ENCODE measurements around the gene FAM240A.

Gene FAM240A

GRCh38 chr3:46628901-46629369 is 16.6 kb downstream of the FAM240A start:
- peak in 8 of 14 donors; percentile 11 to 53 (median 24) for DNase-seq

- peak in 11 of 14 donors; percentile 21 to 72 (median 52) for DNase-seq
Measured at GRCh38 chr3:46629551-46630517, 17.5 kb downstream of the FAM240A start.

DNA sequence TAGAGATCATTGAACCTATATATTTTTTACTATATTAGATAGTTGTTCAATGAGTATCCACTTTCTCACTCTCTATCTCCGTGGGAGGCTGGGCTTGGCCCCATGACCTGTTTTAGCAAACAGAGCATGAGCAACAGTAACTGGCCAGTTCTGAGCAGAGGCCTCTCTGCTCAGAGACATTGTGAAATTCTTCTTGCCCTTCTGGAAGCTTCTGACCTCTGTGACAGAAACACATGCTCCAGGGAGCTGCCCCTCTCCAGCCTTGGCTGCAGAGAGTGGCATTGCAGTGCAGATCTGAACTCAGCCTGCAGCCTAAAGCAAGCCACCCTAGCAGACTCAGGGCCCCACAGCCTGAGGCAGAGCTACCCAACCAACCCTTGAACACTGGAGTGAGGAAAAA is 20.5 kb downstream of the FAM240A start:
- no peak for DNase-seq

GRCh38 chr3:46634856-46635255 is 22.5 kb downstream of the FAM240A start:
- DNase-seq: no peak

DNA sequence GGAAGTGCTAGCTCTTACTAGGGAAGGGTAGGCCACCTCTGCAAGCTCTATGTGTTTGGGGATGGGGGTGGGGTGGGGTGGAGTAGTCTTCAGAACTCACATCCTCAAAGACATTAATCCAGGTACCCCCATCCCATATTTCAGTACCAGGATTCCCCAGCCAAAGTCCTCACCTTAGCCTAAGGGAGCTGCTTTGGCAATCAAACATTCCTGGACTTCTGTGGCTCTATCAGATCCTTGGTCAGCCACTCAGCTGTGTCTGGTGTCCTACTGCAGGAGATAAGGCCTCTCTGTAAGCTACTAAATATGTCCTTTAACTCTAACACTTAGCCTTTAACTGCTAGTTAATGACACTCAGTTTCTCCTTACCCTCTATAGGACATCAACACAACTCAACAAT is 26.9 kb downstream of the FAM240A start:
- no peak for DNase-seq

DNA sequence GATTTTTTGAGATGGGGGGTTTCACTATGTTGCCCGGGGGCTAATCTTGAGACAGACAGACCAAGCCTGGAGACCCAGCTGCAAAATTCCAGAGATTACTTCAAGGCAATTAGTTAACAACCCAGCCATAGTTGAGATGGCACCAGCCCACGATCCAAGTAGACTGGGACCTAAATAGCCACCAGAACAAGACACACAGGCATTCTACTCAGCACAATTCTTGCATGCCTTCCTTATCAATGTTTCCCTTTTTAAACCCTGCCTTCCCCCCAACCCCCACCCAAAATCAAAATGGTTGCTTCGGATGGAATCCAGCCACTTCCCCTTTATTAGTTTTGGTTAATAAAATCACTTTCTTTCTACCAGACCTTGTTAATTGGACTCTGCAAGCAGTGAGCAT is 28.6 kb downstream of the FAM240A start:
- no peak for DNase-seq

DNA sequence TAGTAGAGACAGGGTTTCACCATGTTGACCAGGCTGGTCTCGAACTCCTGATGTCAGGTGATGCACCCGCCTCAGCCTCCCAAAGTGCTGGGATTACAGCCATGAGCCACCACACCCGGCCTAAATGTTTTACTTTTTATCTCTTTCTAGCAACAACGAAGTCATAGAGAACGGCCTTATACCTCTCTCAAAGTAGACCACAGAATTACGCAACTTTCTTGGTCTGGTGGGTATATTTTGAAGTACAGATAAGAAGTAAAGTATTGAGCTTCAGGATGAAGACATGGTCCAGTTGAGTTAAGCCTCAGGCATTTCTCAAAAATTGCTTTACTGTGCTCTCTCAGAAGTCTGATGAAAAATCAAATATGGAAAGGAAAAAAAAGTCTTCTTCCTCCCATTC is 30.6 kb downstream of the FAM240A start:
- DNase-seq: no peak

DNA sequence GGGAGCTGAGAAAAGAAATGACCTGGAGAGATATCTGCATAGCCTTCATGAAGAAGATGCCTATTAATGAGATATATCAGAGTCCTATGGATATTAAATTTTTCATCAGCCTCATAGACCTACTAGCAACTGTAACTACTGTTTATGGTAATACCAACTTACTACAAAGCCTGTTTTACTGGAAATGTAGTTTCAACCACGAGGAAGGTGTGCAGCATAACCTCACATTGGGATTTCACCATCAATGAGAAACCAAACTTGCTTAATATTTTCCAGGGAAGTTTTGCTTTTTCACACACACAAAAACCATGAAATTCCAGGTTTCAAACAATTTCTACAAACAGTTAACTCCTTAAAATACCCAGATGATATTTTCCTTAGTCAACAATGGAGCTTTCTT is 31.4 kb downstream of the FAM240A start:
- no peak for DNase-seq

- DNase-seq: no peak
Measured at GRCh38 chr3:46646700-46647099, 34.4 kb downstream of the FAM240A start.

DNA sequence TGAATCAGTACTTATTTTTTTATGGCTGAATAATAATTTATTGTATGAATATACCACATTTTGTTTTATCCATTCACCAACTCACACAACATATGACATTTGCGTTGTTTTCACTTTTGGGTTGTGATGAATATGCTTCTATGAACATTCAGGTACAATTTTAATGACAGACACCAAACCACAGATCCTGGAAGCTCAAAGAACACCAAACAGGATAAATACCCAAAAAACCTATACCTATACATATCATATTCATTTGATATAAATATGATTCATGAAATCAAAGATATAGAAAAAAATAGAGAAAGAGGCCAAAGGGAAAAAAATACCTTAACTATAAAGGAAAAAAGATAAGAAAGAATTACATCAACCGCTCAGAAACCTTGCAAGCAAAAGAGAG is 35.8 kb downstream of the FAM240A start:
- no peak for DNase-seq

DNA sequence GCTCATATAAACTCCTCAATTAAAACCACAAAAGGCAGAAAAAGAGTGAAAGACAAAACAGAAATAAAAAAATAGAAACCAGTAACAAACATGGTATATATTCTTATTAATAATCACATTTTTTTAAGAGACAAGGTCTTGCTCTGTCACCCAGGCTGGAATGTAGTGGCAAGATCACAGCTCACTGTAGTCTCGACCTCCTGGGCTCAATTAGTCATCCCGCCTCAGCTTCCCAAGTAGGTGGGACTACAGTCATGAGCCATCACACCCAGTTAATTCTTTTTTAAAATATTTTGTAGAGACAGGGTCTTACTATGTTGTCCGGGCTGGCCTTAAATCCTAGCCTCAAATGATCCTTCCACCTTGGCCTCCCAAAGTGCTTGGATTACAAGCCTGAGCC is 37.1 kb downstream of the FAM240A start:
- no peak for DNase-seq

GRCh38 chr3:46651084-46651483 is 38.8 kb downstream of the FAM240A start:
- no peak for DNase-seq

DNA sequence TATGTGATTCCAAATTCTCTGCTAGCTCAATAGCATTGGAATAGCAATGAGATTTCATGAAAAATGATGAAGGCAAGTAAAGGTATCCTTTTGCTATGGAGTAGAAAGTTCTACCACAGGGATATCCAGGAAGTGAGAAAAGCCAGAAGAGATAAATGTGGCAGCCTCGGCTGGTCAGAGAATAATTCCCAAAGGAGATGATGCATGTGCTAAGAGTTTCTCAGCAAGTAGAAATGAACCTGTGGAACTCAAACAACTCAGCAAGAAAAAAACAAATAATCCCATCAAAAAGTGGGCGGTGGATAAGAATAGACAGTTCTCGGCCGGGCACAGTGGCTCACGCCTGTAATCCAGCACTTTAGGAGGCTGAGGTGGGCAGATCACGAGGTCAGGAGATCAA is 42.9 kb downstream of the FAM240A start:
- no peak for DNase-seq

DNA sequence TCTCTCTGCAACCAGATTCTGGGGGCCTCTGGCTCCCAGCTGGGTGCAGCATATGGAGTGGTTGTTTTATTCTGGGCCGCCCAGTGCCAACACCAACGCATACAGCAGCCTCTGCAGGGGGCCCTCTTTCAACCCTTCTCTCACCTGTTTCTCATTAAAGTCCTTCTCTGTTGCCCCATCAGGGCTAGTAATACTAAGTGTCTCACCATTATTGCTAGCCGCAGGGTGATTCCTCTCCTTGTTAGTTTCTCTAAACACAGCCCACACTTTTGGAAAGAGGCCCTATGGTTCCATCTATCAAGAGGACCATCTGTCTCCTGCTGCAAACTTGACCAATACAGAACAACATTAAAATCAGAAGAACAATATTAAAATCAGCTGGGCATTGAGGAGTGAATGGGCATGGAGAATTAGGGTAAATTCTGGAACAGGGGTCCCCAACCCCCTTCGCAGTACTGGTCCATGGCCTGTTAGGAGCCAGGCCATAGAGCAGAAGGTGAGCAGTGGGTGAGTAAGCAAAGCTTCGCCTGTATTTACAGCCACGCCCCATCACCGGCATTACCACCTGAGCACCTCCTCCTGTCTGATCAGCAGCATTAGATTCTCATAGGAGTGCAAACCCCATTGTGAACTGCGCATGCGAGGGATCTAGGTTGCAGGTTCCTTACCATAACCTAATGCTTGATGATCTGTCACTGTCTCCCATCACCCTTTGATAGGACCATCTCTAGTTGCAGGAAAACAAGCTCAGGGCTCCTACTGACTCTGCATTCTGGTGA is 44.6 kb downstream of the FAM240A start:
- no peak for DNase-seq

DNA sequence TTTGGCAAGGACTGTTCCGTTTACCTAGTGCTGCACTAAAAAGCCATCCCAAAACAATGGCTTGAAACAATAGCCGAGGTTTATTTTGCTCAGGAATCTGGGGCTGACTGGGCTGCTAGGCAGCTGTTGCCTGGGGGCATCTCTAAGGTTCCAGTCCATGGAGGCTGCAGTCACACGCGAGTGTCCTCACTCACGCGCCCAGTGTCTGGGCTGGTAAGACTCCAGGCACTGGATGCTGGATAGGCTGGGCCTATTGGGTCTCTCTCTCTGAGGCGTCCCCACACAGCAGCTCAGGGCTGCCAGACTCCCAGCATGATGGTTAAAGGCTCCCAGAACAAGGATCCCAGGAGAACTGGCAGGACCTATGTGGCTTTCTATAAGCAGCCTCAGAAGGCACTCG is 47.0 kb downstream of the FAM240A start:
- no peak for DNase-seq

DNA sequence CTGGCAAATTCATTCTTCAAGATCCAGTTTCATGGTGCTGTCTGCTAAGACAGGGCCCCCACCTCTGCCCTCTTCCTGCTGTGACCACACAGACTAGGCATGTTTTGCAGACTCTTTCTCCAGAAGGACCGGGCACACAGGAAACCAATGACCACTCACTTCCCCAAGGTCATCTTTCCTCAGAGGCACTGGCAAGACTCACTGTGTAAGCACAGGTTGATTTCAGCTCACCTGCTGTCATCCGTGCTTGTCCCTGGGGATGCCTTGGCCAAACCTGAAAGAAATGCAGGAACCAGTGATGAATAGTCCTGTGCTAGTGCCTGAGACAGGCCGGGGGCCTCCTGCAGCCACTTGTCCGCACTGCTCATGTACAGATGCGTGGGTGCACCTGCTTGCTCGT is 47.7 kb downstream of the FAM240A start:
- DNase-seq: no peak

- DNase-seq: peak in 1 of 14 donors; percentile 14
Measured at GRCh38 chr3:46660543-46661523, 48.5 kb downstream of the FAM240A start.

DNA sequence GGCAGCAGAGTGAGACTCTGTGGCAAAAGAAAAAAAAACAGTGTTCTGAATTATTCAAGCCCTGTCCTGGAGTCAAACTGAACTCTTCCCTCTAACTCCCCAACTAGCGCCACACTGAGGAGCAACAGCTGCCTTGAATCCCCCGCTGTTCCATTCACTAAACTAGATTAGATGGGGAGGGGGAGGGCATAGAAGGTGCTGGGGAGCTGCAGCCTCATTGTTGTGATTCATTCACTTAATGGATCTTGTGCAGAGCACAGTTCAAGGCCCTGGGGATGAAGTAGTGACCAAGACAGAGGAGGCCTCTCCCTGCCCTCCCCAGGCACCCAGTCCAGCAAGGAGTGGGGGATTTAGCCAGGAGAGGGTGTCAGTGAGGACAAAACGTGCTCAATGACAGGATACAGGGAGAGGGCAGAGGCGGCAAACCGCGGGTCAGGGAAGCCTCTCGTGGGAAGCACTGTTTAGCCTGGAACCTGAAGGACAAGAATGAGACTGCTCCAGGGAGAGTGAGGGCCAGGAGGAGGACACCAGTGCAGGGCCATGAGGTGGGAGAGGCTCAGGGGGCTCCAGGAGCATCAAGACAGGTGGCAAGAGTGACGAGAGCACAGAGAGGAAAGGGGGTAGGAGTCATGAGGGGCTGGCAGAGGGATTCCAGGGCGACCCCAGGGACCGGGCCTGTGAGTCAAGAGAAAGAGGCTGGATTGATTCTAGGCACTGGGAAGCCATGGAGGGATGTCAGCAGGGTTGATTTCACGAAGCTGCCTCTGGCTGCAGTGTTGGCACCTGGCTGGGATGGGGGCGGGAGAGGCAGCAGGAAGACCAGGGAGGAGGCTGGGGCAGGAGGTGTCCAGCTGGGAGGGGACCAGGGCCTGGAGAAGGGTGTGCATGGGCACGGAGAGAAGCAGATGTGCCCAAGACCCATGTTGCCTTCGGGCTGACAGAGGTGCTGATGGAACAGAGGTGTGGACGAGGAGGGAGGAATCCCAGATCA is 49.7 kb downstream of the FAM240A start:
- no peak for DNase-seq

DNA sequence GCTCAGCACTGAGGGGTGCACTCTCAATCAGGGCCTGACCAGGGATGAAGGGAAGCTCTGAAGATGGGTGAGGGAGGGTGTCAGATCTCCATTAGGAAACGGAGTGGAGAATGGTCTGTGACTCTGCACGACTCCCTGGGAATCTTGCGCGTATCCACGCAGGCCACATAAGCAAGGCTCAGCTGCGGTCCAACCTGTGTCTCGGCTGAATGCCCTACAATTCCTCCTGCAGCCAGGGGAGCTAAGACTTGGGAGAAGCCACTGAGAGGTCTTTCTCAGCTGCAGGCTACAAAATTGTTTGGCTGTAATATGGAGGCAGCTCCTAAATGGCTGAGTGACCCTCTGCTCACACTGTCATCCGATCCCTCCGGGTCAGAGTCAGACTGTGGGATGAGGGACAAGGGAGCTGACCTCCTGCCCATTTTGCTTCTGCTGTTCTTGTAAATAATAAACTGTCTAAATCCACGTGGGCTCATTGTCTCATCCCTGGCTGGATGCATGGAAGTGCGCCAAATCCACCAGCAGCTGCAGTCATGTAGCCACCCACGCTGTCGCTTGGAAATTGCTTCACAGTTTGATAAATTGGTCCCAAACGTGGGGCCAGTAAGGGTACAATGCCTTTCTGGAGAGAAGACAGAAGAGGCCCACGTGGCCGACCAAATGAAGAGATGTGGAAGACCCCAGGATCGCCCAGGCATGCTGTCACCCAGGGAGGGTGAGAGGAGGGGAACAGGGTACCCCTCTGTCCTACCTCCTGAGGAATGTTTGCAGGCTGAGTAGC is 50.6 kb downstream of the FAM240A start:
- peak in 2 of 14 donors; percentile 12 to 46 for DNase-seq

- DNase-seq: peak in 1 of 14 donors; percentile 8
Measured at GRCh38 chr3:46663591-46664135, 51.3 kb downstream of the FAM240A start.

Data from C1 segment of cervical spinal cord (tissue), 14 donors.